GM12865 (cell line): ENCODE data around the gene LHFPL2.

ENCODE experiments used
- DNase-seq: peaks from one replicate; pipeline ENCODE4 v3.0.0; 2010; ENCODE audit warnings: low read depth
- H3K4me3 ChIP-seq: 2 replicates; pipeline ENCODE4 v1.5.1; 2011; ENCODE audit warnings: mild to moderate bottlenecking, low read depth, low read length, control low read depth
- CTCF ChIP-seq: IDR thresholded peaks from 2 replicates; pipeline ENCODE4 v1.5.1; 2011; ENCODE audit warnings: low read length, control low read depth, low read depth, inconsistent platforms; ENCODE audit not compliant: insufficient read depth; ENCODE audit errors: missing control alignments

Gene LHFPL2

GRCh38 chr5:78538240-78538850 lies 110.2 kb downstream of the LHFPL2 start:
- TF ChIP-seq CTCF = no peak
- DNase-seq = no peak
- H3K4me3 ChIP-seq = no peak overlapping the region

- TF ChIP-seq CTCF = peak; percentile 45
- peak; percentile 52 for DNase-seq
- H3K4me3 ChIP-seq = no peak overlapping the region
Measured at GRCh38 chr5:78537821-78538220, 110.8 kb downstream of the LHFPL2 start.

- no peak for DNase-seq
- no peak overlapping the region for H3K4me3 ChIP-seq
- no peak for TF ChIP-seq CTCF
Measured at GRCh38 chr5:78537411-78537810, 111.2 kb downstream of the LHFPL2 start.

GRCh38 chr5:78536661-78537196 lies 111.8 kb downstream of the LHFPL2 start:
- no peak for TF ChIP-seq CTCF
- H3K4me3 ChIP-seq = no peak overlapping the region
- no peak for DNase-seq

GRCh38 chr5:78534905-78535200 lies 113.7 kb downstream of the LHFPL2 start:
- TF ChIP-seq CTCF = no peak
- H3K4me3 ChIP-seq = no peak overlapping the region
- DNase-seq = no peak

GRCh38 chr5:78534148-78534904 lies 114.2 kb downstream of the LHFPL2 start:
- TF ChIP-seq CTCF = no peak
- no peak for DNase-seq

More at GRCh38 chr5:78534148-78534904, 114.2 kb downstream of the LHFPL2 start:
- no peak overlapping the region for H3K4me3 ChIP-seq
